HepG2 (cell line): ENCODE results near the gene RNASE4. TPM values are rescaled to one million over a fixed set of nuclear protein-coding genes. Genes with fewer than 3 reads are reported as not detected.

Experiments
- EEA1 ChIP-seq: sonication (generic); formaldehyde crosslinking; IDR thresholded peaks from 2 replicates; pipeline ENCODE4 v1.5.1; 2020; ENCODE audit warnings: mild to moderate bottlenecking, missing genetic modification reagents, borderline replicate concordance
- KLF15 ChIP-seq: sonication (generic); formaldehyde crosslinking; IDR thresholded peaks from 2 replicates; pipeline ENCODE4 v1.8.1; 2023; ENCODE audit warnings: borderline replicate concordance, mild to moderate bottlenecking, inconsistent platforms, missing genetic modification reagents, mixed read lengths
- MEIS2 ChIP-seq: sonication (generic); formaldehyde crosslinking; IDR thresholded peaks from 2 replicates; pipeline ENCODE4 v1.9.0; 2021; ENCODE audit warnings: mild to moderate bottlenecking, missing genetic modification reagents
- MTA3 ChIP-seq: sonication (generic); formaldehyde crosslinking; IDR thresholded peaks from 2 replicates; pipeline ENCODE4 v1.4.0; 2020; ENCODE audit warnings: missing genetic modification reagents
- ZFX ChIP-seq: sonication (generic); formaldehyde crosslinking; IDR thresholded peaks from 2 replicates; pipeline ENCODE4 v1.4.0; 2020; ENCODE audit warnings: mild to moderate bottlenecking, low read depth, missing genetic modification reagents, moderate library complexity
- ZFYVE20 ChIP-seq: sonication (generic); formaldehyde crosslinking; IDR thresholded peaks from 2 replicates; pipeline ENCODE4 v1.8.0; 2023; ENCODE audit warnings: low read depth, mild to moderate bottlenecking, moderate library complexity, missing genetic modification reagents, borderline replicate concordance
- ZHX1 ChIP-seq: sonication (generic); formaldehyde crosslinking; IDR thresholded peaks from 2 replicates; pipeline ENCODE4 v1.8.1; 2022; ENCODE audit warnings: low read depth, mild to moderate bottlenecking, missing genetic modification reagents
- ZNF597 ChIP-seq: sonication (generic); formaldehyde crosslinking; IDR thresholded peaks from 2 replicates; pipeline ENCODE4 v1.5.0; 2020; ENCODE audit warnings: missing genetic modification reagents
- ZNF746 ChIP-seq: sonication (generic); formaldehyde crosslinking; IDR thresholded peaks from 2 replicates; pipeline ENCODE4 v1.8.0; 2022; ENCODE audit warnings: mild to moderate bottlenecking, missing genetic modification reagents
- ZNF770 ChIP-seq: sonication (generic); formaldehyde crosslinking; IDR thresholded peaks from 2 replicates; pipeline ENCODE4 v1.5.0; 2020; ENCODE audit warnings: mild to moderate bottlenecking, missing genetic modification reagents
- ZSCAN9 ChIP-seq: IDR thresholded peaks from 2 replicates; pipeline ENCODE4 v1.6.1; 2016; ENCODE audit warnings: borderline replicate concordance
- polyA plus RNA-seq, 8 experiments: library from polyadenylated mRNA; depleted of rRNA in 3 of 8; stranded (reverse) in 7 of 8; unstranded in 1 of 8; fragments of >200 nt; fragmentation: Illumina TruSeq in 4 of 8; extraction: Trizol in 4 of 8; gene quantifications; 2 replicates each; pipeline versions ENCODE4 v1.2.1 to v1.2.3, GENCODE V29; 2011 to 2016; ENCODE audit warnings: low read depth in 4 of 8, missing spikeins in 1 of 8, mixed read lengths in 1 of 8; ENCODE audit not compliant: insufficient read depth in 1 of 8
- total RNA-seq, 5 experiments: library from RNA; depleted of rRNA; stranded (reverse); fragments of >200 nt; fragmentation: Illumina TruSeq; extraction: Trizol; gene quantifications; 2 replicates each; pipeline ENCODE4 v1.2.3, GENCODE V29; 2016; ENCODE audit warnings: low read depth in 1 of 5
- TF ChIP-seq, protein P1 (sequence below): IDR thresholded peaks from 2 replicates; pipeline ENCODE4 v1.6.1; 2012; ENCODE audit warnings: low read depth, low read length, improper control_type of control experiment
- TF ChIP-seq, protein P2 (sequence below): sonication (generic); formaldehyde crosslinking; IDR thresholded peaks from 2 replicates; pipeline ENCODE4 v1.8.1; 2022; ENCODE audit warnings: mild to moderate bottlenecking, missing genetic modification reagents
- TF ChIP-seq, protein P3 (sequence below): sonication (generic); formaldehyde crosslinking; conservative IDR thresholded peaks from 2 replicates; pipeline ENCODE4 v1.8.0; 2022; ENCODE audit warnings: mild to moderate bottlenecking, moderate library complexity, missing genetic modification reagents

RNASE4 gene
- total and polyA plus RNA-seq, 2 of the 13 experiments (the other 11 are each of a cell fraction or from before 2014, with no cell fraction given), result 109 to 983 TPM

DNA sequence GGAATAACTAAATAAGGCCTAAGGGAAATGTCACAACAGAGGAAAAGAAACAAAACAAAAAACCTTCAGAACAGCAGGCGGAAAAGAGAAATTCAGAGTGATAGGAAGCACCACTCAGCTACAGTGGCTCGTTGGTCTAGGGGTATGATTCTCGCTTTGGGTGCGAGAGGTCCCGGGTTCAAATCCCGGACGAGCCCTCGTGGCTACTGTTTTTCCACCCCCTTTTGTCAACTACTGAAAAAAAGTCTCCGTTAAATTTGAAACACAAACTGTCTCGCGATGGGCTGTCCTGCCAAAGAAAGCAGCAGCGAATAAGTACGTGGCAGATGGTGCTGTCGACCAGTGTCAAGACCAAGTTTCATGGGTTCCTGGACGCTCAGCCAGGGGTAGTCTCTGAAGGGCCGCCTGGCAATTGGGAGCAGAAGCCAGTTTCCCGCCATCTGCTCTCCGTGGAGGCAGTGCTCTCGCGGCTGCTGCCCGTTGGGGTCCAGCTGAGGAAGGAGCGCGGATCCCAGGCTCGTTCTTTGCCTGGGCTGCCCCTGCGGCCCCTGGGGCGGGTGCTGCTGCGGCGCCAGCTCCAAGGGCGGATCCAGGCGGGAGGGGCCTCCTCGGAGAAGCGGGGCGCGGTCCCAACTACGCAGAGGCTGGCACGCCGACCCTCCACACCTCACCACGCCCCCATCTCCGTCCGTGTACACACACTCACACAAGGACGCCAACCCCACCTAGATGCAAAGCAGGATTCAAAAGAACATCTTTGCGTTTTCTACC is at the start of gene RNASE4 (continued):
- TF ChIP-seq, protein P1, sequence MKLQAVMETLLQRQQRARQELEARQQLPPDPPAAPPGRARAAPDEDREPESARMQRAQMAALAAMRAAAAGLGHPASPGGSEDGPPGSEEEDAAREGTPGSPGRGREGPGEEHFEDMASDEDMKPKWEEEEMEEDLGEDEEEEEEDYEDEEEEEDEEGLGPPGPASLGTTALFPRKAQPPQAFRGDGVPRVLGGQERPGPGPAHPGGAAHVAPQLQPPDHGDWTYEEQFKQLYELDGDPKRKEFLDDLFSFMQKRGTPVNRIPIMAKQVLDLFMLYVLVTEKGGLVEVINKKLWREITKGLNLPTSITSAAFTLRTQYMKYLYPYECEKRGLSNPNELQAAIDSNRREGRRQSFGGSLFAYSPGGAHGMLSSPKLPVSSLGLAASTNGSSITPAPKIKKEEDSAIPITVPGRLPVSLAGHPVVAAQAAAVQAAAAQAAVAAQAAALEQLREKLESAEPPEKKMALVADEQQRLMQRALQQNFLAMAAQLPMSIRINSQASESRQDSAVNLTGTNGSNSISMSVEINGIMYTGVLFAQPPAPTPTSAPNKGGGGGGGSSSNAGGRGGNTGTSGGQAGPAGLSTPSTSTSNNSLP, result no peak
- TF ChIP-seq ZNF597 (CRISPR knock-in tag), result 0 out of 2 replicates have a peak, but pooled peaks have one; percentile 67
- peak; percentile 88 for TF ChIP-seq ZSCAN9 (CRISPR knock-in tag)
- no peak; the same call in 1 of the 2 replicates for TF ChIP-seq ZFX
- TF ChIP-seq KLF15 (CRISPR knock-in tag), result no peak; the same call in 1 of the 2 replicates
- TF ChIP-seq ZNF746, result peak; percentile 51
- TF ChIP-seq MEIS2 (CRISPR knock-in tag), result 0 out of 2 replicates have a peak, but pooled peaks have one; percentile 70
- TF ChIP-seq ZFYVE20 (CRISPR knock-in tag), result no peak
- TF ChIP-seq, protein P2, sequence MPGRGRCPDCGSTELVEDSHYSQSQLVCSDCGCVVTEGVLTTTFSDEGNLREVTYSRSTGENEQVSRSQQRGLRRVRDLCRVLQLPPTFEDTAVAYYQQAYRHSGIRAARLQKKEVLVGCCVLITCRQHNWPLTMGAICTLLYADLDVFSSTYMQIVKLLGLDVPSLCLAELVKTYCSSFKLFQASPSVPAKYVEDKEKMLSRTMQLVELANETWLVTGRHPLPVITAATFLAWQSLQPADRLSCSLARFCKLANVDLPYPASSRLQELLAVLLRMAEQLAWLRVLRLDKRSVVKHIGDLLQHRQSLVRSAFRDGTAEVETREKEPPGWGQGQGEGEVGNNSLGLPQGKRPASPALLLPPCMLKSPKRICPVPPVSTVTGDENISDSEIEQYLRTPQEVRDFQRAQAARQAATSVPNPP (CRISPR knock-in tag), result peak; percentile 76; the same call in 1 of the 2 replicates
- peak; percentile 37; the same call in 1 of the 2 replicates for TF ChIP-seq ZNF770 (CRISPR knock-in tag)
- TF ChIP-seq EEA1, result 0 out of 2 replicates have a peak, but pooled peaks have one; percentile 63
- no peak for TF ChIP-seq MTA3
- TF ChIP-seq, protein P3, sequence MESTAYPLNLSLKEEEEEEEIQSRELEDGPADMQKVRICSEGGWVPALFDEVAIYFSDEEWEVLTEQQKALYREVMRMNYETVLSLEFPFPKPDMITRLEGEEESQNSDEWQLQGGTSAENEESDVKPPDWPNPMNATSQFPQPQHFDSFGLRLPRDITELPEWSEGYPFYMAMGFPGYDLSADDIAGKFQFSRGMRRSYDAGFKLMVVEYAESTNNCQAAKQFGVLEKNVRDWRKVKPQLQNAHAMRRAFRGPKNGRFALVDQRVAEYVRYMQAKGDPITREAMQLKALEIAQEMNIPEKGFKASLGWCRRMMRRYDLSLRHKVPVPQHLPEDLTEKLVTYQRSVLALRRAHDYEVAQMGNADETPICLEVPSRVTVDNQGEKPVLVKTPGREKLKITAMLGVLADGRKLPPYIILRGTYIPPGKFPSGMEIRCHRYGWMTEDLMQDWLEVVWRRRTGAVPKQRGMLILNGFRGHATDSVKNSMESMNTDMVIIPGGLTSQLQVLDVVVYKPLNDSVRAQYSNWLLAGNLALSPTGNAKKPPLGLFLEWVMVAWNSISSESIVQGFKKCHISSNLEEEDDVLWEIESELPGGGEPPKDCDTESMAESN (CRISPR knock-in tag), result peak; percentile 80
- 0 out of 2 replicates have a peak, but pooled peaks have one; percentile 12 for TF ChIP-seq ZHX1 (CRISPR knock-in tag)
